HG03159 (cell line): Measurements from ENCODE around the gene PIK3IP1.

Experiments used
- ATAC-seq: cut with Tn5 transposase; IDR thresholded peaks from one replicate; pipeline ENCODE4 v1.9.1; 2021; ENCODE audit warnings: mild to moderate bottlenecking, moderate library complexity; ENCODE audit not compliant: unreplicated experiment

PIK3IP1 gene

GRCh38 chr22:31281733-31282132 is 10.6 kb downstream of the PIK3IP1 start:
- ATAC-seq, result no peak

GRCh38 chr22:31279821-31280505 is 12.3 kb downstream of the PIK3IP1 start:
- ATAC-seq, result no peak

GRCh38 chr22:31279327-31279669 is 13.0 kb downstream of the PIK3IP1 start:
- ATAC-seq, result no peak

GRCh38 chr22:31278626-31279326 is 13.5 kb downstream of the PIK3IP1 start:
- no peak for ATAC-seq

- no peak for ATAC-seq
These were observed 14.1 kb downstream of the PIK3IP1 start for GRCh38 chr22:31278151-31278621.

GRCh38 chr22:31277741-31278140 is 14.5 kb downstream of the PIK3IP1 start:
- no peak for ATAC-seq

- ATAC-seq, result no peak
These were observed 15.7 kb downstream of the PIK3IP1 start for GRCh38 chr22:31276426-31277167.

GRCh38 chr22:31275576-31275975 is 16.7 kb downstream of the PIK3IP1 start:
- ATAC-seq, result no peak

- no peak for ATAC-seq
These were observed 17.3 kb downstream of the PIK3IP1 start for GRCh38 chr22:31275018-31275417.

GRCh38 chr22:31274017-31274416 is 18.3 kb downstream of the PIK3IP1 start:
- no peak for ATAC-seq

GRCh38 chr22:31272522-31273446 is 19.5 kb downstream of the PIK3IP1 start:
- ATAC-seq, result no peak

- ATAC-seq, result no peak
These were observed 20.8 kb downstream of the PIK3IP1 start for GRCh38 chr22:31271485-31271884.

GRCh38 chr22:31271026-31271425 is 21.3 kb downstream of the PIK3IP1 start:
- ATAC-seq, result no peak

- ATAC-seq, result no peak
These were observed 22.3 kb downstream of the PIK3IP1 start for GRCh38 chr22:31269892-31270579.

GRCh38 chr22:31268281-31268680 is 24.0 kb downstream of the PIK3IP1 start:
- ATAC-seq, result no peak

- no peak for ATAC-seq
These were observed 28.2 kb downstream of the PIK3IP1 start for GRCh38 chr22:31263896-31264640.

GRCh38 chr22:31262312-31263133 is 29.8 kb downstream of the PIK3IP1 start:
- no peak for ATAC-seq

- no peak for ATAC-seq
These were observed 31.8 kb downstream of the PIK3IP1 start for GRCh38 chr22:31260474-31260856.
